ENCODE results near the gene GNA12. TPM values are rescaled to one million over a fixed set of nuclear protein-coding genes. Genes with fewer than 3 reads are reported as not detected.

Gene GNA12
- total and polyA plus RNA-seq, 2 of the 4 experiments (the other 2 are of a cell fraction): 14.3 to 93.9 TPM

GRCh38 chr7:2736411-2736914 is 107.6 kb downstream of the GNA12 start:
- Histone ChIP-seq H3K4me2 (ENCODE audit: low read depth, low read length) (no peak overlapping the region), H3K27me3 (ENCODE audit: control insufficient read depth, insufficient read depth, low read length) (no peaks in the 10 kb centered on the region), H3K4me3 (ENCODE audit: insufficient read depth, low read depth, low read length) (no peak overlapping the region), H4K91ac (ENCODE audit: insufficient read depth, low read depth, low read length) (no peak overlapping the region), H2AK5ac (ENCODE audit: low read depth, low read length) (no peak overlapping the region), H2AK9ac (replicated peaks; ENCODE audit: low read depth, low read length, poor library complexity) (no peak overlapping the region), H3K36me3 (ENCODE audit: control insufficient read depth, insufficient read depth, low read length) (peaks cover 8% of the 10 kb centered on the region; the same call in 1 of the 2 replicates), H3K79me1 (ENCODE audit: low read depth in 1 of 2, low read length in 2 of 2) (peaks cover 50 to 83% of the 10 kb centered on the region in 2 experiments), H3K23ac (ENCODE audit: low read depth, low read length) (no peak overlapping the region; the same call in 1 of the 2 replicates), H3K9ac (ENCODE audit: low read depth, low read length) (no peak overlapping the region), H3K4me1 (ENCODE audit: control insufficient read depth, insufficient read depth, low read length) (peaks cover 5% of the 10 kb centered on the region; the same call in 1 of the 2 replicates), H3K56ac (ENCODE audit: extremely low read depth, insufficient read depth, low read length) (no peak overlapping the region), H3K14ac (replicated peaks; ENCODE audit: low read depth, low read length) (no peak overlapping the region), H3K18ac (ENCODE audit: low read depth, low read length) (no peak overlapping the region), H3K9me1 (ENCODE audit: insufficient read depth, low read length) (peaks cover 8% of the 10 kb centered on the region), H3K27ac (ENCODE audit: insufficient read depth, low read length) (no peak overlapping the region), H2BK15ac (ENCODE audit: low read depth, low read length) (no peak overlapping the region), H2BK5ac (ENCODE audit: low read depth, low read length, poor library complexity, severe bottlenecking) (no peak overlapping the region), H2AFZ (replicated peaks; ENCODE audit: low read length, poor library complexity) (no peak overlapping the region), H3K4ac (ENCODE audit: low read depth, low read length) (no peak overlapping the region), H4K8ac (ENCODE audit: low read depth in 2 of 2, low read length in 2 of 2) (no peak overlapping the region), H4K5ac (ENCODE audit: low read depth, low read length) (no peak overlapping the region), H3K9me3 (ENCODE audit: control insufficient read depth, insufficient read depth, low read length) (no peaks in the 10 kb centered on the region), H2BK120ac (ENCODE audit: low read depth, low read length) (no peak overlapping the region), H2BK20ac (ENCODE audit: low read depth, low read length) (no peak overlapping the region), H4K20me1 (ENCODE audit: insufficient read depth, low read length) (peaks cover 18% of the 10 kb centered on the region)
- no peak for DNase-seq
- BruUV-seq (replicated peaks): no TSS peak
- dilution Hi-C loops (cut with HindIII; ENCODE audit: low sequenced_read_pairs, unreplicated experiment) (no loop called here), intact Hi-C loops (cut with micrococcal nuclease) (no loop called here), in situ Hi-C loops (cut with MboI; ENCODE audit: low sequenced_read_pairs) (no loop called here)
- POLR2A ChIA-PET (ENCODE audit: unreplicated experiment): no interaction called here
- no peak for TF ChIP-seq MAFK (IDR thresholded peaks at IDR 0.05; ENCODE audit: low read depth, low read length)
- TF ChIP-seq RCOR1 (IDR thresholded peaks at IDR 0.05; ENCODE audit: insufficient replicate concordance, low read length): no peak
- TF ChIP-seq, protein P1, sequence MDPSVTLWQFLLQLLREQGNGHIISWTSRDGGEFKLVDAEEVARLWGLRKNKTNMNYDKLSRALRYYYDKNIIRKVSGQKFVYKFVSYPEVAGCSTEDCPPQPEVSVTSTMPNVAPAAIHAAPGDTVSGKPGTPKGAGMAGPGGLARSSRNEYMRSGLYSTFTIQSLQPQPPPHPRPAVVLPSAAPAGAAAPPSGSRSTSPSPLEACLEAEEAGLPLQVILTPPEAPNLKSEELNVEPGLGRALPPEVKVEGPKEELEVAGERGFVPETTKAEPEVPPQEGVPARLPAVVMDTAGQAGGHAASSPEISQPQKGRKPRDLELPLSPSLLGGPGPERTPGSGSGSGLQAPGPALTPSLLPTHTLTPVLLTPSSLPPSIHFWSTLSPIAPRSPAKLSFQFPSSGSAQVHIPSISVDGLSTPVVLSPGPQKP (IDR thresholded peaks at IDR 0.05; ENCODE audit: borderline replicate concordance, low read depth, low read length): no peak
- CTCF ChIA-PET: no interaction called here
- no peak for ATAC-seq (ENCODE audit: low read depth)
- WGBS, 2 experiments (ENCODE audit: extremely low coverage in 2 of 2, insufficient read length in 1 of 2): 96% methylated on average over 14 of the region's 17 CpGs; no CpG with 5 or more reads in 1 of the 2 experiments

All from IMR-90 (cell line).